Fibroblast of skin of scalp (primary cell): ENCODE measurements around the gene APOE.
"Not testable (repeated sequence)": the region's sequence is repeated elsewhere in the genome, so short reads cannot be mapped to it uniquely, and the experiment has no call there.

ENCODE experiments used
- DNase-seq: peaks from one replicate; pipeline ENCODE4 v3.0.0-alpha.2; 2013

The APOE gene

GRCh38 chr19:44886141-44886540 lies 19.5 kb upstream of the APOE start:
- no peak for DNase-seq

- no peak for DNase-seq
Observed at GRCh38 chr19:44887648-44888047, 17.9 kb upstream of the APOE start.

DNA sequence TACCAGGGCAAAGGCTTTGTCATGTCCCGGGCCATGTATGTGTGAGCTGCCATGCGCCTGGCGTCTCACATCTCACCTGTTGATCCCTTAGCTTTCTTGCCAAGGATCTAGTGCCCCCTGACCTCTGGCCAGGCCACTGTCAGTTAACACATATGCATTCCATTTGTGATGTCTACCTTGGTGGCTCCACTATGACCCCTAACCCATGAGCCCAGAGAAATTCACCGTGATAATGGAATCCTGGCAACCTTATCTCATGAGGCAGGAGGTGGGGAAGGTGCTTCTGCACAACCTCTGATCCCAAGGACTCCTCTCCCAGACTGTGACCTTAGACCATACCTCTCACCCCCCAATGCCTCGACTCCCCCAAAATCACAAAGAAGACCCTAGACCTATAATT lies 17.3 kb upstream of the APOE start:
- DNase-seq, result not testable (repeated sequence)

DNA sequence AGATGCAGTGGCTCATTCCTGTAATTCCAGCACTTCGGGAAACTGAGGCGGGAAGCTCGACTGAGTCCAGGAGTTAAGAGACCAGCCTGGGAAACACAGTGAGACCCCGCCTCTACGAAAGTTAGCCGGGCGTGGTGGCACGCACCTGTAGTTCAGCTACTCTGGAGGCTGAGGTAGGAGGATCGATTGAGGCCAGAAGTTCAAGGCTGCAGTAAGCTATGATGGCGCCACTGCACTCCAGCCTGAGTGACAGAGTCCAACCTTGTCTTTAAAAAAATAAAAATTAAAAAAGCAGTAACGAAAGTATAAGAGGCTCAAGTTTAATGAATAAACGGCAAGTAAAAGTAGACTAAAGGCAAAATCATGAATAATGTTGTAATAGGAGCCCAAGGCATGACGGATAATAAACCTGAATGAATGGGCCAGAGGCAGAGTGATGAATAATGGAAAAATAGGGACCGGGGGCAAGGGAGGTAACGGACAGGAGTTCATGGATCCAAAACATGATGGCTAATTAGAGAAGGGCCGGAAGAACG lies 15.7 kb upstream of the APOE start:
- no peak for DNase-seq

DNA sequence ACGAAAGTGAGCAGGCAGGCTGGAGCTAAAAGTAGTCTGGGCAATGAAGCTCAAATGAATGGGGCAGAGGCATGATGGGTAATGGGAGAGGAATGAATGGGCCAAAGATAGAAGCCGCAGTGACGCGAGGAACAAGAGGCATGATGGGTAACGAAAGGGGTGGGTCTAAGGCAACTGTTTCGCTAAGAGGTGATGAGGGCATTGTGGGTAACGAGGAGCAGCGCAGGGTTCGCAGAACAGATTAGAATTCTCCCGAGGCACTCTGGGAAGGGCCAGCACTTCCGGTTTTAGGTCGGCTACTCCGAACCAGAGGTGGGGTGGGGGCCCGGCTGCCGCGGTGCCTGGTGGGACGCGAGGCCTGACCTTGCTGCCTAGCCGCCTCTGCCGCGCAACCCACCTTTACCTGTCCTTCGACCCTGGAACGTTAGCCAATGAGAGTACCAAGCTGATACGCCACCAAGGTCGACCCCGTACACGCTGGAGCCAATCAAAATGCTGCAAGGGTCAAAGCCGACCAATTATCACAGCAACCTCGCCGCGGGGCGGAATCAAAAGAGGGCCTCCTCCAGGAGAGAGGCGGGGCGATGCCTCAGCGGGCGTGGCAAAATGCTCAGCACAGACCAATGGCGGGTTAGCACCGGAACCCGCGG lies 15.1 kb upstream of the APOE start:
- peak; percentile 100 for DNase-seq

DNA sequence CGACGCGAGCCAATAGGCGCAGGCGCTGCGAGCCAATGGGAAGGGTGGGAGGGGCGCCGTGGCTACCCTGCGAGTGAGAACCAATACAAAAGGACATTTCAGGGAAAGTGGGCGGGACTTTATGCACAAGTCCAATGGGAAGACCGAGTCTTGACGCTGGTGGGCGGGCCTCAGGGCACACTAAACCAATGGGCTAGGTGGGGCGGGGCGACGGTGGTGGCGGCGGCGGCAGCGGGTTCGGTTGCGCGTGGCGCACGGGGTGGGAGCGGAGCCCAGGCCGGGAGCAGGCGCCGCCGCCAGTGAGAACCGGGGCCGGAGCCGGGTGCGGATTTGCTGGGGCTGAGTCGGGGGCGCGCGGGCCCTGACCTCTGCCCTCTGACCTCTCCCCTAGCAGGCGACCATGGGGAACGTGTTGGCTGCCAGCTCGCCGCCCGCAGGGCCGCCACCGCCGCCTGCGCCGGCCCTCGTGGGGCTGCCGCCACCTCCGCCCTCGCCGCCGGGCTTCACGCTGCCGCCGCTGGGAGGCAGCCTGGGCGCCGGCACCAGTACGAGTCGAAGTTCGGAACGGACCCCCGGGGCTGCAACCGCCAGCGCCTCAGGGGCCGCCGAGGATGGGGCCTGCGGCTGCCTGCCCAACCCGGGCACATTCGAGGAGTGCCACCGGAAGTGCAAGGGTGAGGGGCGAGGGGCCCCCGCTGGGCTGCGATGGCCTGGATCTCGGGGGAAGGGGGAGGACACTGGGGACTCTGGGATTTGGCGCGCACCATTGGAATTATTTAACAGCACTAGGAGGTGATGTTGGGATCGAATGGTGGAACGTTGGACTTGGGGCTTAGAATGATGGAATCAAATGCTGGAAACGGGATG lies 14.3 kb upstream of the APOE start, which contains the start of gene TOMM40:
Gene TOMM40, plus strand, starts transcription at position 239 of the 867 bp plus-strand sequence. Its CDS starts 162 bp downstream, at position 401.
- DNase-seq, result no peak

DNA sequence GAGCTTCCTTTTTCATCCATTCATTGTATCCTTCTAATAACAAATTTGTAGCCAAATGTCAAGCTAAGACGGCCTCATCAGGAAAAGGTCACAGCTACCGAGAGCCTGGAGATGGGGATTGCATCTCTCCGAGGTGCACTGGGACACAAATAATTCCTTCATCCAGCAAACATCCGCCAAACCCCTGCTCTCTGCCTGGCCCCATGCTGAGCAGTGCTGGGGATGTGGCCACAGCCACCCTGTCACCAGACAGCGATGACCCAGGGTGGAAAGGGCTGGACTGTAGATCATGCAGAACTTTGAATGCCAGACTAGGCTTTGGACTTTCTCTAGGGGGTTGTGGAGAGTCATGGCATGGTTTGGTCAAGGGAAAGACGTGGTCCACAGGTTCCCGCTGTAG lies 12.7 kb upstream of the APOE start:
- no peak for DNase-seq

DNA sequence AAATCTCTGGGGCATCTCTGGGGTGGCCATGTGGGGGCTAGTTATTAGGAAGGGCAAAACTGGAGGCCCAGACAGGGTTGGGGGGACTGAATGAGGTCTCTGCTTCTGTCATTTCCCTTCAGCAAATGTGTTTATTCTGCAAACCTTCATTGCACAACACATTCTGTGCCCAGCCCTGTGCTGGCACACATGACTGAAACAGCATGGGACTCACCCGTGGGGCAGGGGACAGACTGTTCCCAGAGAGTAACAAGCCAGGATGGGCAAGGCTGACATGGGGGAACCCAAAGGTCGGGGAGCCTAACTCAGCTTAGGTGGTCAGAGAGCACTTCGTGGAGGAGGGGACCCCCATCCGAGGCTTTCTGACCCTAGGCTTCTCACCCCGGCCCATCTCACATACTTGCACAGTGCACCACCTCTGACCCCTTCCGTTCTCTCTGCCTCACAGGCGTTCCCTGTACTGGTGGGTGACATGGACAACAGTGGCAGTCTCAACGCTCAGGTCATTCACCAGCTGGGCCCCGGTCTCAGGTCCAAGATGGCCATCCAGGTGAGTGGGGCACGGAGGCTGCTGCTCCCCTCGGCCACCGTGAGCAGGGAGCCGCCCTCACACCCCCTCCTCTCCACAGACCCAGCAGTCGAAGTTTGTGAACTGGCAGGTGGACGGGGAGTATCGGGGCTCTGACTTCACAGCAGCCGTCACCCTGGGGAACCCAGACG lies 12.1 kb upstream of the APOE start:
- no peak for DNase-seq

DNA sequence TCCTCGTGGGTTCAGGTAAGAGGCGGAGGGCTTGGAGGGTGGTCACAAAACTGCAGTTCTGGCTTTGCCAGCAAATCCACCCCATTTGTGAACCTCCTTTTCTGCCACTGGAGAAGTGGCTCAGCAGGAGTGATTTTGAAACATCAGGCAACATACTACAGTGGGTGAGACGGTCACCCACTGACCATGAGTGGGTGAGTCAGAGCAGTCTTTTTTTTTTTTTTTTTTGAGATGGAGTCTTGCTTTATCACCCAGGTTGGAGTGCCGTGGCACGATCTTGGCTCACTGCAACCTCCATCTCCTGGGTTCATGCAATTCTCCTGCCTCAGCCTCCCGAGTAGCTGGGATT lies 11.6 kb upstream of the APOE start:
- no peak for DNase-seq

GRCh38 chr19:44894946-44895345 lies 10.7 kb upstream of the APOE start:
- DNase-seq, result no peak

DNA sequence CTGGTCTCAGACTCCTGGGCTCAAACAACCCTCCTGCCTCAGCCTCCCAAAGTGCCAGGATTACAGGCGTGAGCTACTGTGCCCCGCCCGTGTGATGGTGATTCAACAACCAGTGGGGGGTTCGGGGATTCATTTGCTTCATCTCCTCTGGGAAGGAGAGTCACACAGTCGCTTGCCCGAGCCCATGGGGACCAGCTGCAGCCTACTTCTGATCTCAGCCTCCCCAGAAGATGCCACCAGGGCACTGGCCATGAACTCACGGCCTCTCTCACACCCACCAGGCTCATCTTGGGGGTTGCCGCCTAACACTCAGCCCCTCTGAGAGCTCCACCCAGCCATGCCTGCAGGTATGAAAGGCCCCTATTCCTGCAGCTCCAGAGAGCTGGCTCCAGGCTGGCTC lies 7.8 kb upstream of the APOE start:
- no peak for DNase-seq

GRCh38 chr19:44900328-44901244 lies 5.0 kb upstream of the APOE start:
- no peak for DNase-seq

GRCh38 chr19:44903216-44903601 lies 2.4 kb upstream of the APOE start:
- no peak for DNase-seq

DNA sequence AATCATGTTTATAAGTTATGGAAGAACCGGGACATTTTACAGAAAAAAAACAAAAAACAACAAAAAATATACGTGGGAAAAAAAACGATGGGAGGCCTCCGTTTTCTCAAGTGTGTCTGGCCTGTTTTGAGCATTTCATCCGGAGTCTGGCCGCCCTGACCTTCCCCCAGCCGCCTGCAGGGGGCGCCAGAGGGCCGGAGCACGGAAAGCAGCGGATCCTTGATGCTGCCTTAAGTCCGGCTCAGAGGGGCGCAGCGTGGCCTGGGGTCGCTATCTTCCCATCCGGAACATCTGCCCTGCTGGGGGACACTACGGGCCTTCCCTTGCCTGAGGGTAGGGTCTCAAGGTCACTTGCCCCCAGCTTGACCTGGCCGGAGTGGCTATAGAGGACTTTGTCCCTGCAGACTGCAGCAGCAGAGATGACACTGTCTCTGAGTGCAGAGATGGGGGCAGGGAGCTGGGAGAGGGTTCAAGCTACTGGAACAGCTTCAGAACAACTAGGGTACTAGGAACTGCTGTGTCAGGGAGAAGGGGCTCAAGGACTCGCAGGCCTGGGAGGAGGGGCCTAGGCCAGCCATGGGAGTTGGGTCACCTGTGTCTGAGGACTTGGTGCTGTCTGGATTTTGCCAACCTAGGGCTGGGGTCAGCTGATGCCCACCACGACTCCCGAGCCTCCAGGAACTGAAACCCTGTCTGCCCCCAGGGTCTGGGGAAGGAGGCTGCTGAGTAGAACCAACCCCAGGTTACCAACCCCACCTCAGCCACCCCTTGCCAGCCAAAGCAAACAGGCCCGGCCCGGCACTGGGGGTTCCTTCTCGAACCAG lies 1.8 kb upstream of the APOE start:
- DNase-seq, result peak; percentile 49

GRCh38 chr19:44904426-44904994 lies 1.1 kb upstream of the APOE start:
- DNase-seq, result no peak

DNA sequence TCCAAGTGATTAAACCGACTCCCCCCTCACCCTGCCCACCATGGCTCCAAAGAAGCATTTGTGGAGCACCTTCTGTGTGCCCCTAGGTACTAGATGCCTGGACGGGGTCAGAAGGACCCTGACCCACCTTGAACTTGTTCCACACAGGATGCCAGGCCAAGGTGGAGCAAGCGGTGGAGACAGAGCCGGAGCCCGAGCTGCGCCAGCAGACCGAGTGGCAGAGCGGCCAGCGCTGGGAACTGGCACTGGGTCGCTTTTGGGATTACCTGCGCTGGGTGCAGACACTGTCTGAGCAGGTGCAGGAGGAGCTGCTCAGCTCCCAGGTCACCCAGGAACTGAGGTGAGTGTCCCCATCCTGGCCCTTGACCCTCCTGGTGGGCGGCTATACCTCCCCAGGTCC lies 2.0 kb downstream of the APOE start:
- no peak for DNase-seq

GRCh38 chr19:44908074-44908835 lies 2.7 kb downstream of the APOE start:
- DNase-seq, result no peak

GRCh38 chr19:44908836-44909261 lies 3.3 kb downstream of the APOE start:
- DNase-seq, result no peak

GRCh38 chr19:44909775-44910174 lies 4.2 kb downstream of the APOE start:
- DNase-seq, result no peak

- DNase-seq, result not testable (repeated sequence)
Observed at GRCh38 chr19:44911896-44912295, 6.3 kb downstream of the APOE start.
